Upper lobe of left lung (tissue), 4 donors: ENCODE data around the gene VCY.
"Not testable (repeated sequence)": the region's sequence is repeated elsewhere in the genome, so short reads cannot be mapped to it uniquely, and the experiment has no call there.

ENCODE experiments used
- EP300 ChIP-seq, 4 donors: sonication (generic); formaldehyde crosslinking; IDR thresholded peaks; one replicate each; pipeline ENCODE4 v1.5.1; 2017; ENCODE audit warnings: antibody characterized with exemption in 4 of 4, control low read depth in 2 of 4
- POLR2A ChIP-seq, 4 donors: fragments of 450-650 bp; IDR thresholded peaks; one replicate each; pipeline ENCODE4 v1.5.1; 2016 to 2017; ENCODE audit warnings: antibody characterized with exemption in 4 of 4, mild to moderate bottlenecking in 2 of 4
- POLR2AphosphoS5 ChIP-seq, 2 donors: sonication (generic); formaldehyde crosslinking; IDR thresholded peaks; one replicate each; pipeline ENCODE4 v1.5.1; 2017; ENCODE audit warnings: antibody characterized with exemption in 2 of 2
- TF ChIP-seq, protein P1 (sequence below), 6 experiments: fragments of 450-650 bp in 4 of 6; fragments of 200-600 bp in 2 of 6; sonication (generic) in 2 of 6; IDR thresholded peaks; one replicate each; pipeline ENCODE4 v1.5.1; 2016 to 2019; ENCODE audit warnings: antibody characterized with exemption in 6 of 6

DNA sequence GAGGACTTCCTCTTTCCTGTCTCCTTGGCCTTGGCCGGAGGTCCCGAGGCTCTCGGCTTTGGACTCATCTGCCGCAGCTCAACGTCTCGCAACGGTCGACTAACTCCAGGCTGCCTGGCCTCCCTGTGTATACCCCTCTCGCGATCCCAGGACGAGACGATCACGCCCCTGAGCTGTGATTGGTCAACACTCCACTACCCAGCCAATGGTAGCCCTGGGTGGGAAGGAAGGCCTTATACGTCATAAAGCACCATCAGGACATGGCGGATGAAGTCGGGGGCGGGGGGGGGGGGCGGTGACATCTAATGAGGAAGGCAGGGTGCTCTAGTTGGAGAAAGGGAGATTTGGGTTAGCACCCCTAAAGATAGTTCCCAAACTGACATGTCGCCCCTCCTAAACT lies at the start of gene VCY:
- TF ChIP-seq POLR2A, EP300, POLR2AphosphoS5 (IDR thresholded peaks at IDR 0.05): not testable (repeated sequence)
- TF ChIP-seq, protein P1, sequence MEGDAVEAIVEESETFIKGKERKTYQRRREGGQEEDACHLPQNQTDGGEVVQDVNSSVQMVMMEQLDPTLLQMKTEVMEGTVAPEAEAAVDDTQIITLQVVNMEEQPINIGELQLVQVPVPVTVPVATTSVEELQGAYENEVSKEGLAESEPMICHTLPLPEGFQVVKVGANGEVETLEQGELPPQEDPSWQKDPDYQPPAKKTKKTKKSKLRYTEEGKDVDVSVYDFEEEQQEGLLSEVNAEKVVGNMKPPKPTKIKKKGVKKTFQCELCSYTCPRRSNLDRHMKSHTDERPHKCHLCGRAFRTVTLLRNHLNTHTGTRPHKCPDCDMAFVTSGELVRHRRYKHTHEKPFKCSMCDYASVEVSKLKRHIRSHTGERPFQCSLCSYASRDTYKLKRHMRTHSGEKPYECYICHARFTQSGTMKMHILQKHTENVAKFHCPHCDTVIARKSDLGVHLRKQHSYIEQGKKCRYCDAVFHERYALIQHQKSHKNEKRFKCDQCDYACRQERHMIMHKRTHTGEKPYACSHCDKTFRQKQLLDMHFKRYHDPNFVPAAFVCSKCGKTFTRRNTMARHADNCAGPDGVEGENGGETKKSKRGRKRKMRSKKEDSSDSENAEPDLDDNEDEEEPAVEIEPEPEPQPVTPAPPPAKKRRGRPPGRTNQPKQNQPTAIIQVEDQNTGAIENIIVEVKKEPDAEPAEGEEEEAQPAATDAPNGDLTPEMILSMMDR (IDR thresholded peaks at IDR 0.05) = not testable (repeated sequence)
